ENCODE results near the gene LZTS2.

Gene LZTS2

DNA sequence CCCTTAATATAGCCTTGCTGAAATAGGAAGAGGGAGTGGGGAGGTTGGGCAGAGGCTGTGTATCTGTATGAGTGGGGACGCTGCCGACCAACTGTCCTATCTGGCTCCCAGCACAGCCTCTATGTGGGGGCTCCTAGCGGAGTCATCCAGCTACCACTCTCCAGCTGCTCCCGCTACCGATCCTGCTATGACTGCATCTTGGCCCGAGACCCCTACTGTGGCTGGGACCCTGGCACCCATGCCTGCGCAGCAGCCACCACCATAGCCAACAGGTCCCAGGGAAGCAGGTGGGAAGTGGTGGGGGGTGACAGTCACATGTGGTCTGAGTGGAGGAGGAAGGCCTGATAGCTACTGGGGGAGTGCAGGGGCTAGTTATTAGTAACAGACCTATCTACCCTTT lies 18.9 kb upstream of the LZTS2 start:
- no peaks in the 10 kb centered on the region for H3K36me3 ChIP-seq (ENCODE audit: insufficient read depth, low read length)
- no peaks in the 10 kb centered on the region for H3K9me3 ChIP-seq (ENCODE audit: insufficient read depth, low read depth, low read length)
- no peaks in the 10 kb centered on the region for H3K9me2 ChIP-seq (replicated peaks; ENCODE audit: low read depth, low read length)

DNA sequence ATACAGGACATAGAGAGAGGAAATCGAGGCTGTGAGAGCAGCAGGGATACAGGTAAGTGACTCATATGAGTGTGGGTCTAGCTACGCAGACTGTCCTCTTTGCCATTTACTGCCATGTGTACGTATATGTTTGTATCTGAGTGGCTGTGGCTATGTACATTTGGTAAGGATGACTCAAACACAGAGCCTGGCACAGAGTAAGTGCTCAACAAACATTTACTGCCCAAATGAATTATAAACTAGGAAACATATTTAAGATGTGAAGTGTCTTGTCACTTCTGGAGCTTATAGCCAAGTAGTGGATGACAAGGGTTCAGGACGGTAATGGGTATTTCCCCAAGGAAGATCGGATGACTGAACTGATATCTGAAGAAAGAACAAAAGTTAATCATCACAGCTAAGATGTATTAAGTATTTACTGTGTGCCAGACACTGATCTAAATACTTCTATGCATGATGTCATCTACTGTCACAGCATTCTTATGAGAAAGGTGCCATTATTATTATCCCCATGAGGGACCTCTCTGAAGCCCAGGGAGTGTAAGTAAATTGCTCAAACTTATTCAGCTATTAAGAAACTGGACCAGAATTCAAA lies 18.3 kb upstream of the LZTS2 start:
- Histone ChIP-seq H3K27me3 (ENCODE audit: insufficient read depth, low read length, poor library complexity, severe bottlenecking) (no peaks in the 10 kb centered on the region), H3K9me2 (replicated peaks; ENCODE audit: low read depth, low read length) (no peaks in the 10 kb centered on the region), H3K4me1 (ENCODE audit: insufficient read depth, low read length, poor library complexity, severe bottlenecking) (peaks cover 11% of the 10 kb centered on the region), H3K79me2 (ENCODE audit: insufficient read depth, low read length) (peaks cover 10% of the 10 kb centered on the region), H2AFZ (ENCODE audit: low read length) (no peak overlapping the region), H3K36me3 (ENCODE audit: insufficient read depth, low read length) (no peaks in the 10 kb centered on the region), H3K4me2 (ENCODE audit: low read depth, low read length, poor library complexity, severe bottlenecking) (no peak overlapping the region), H3K9ac (ENCODE audit: low read depth, low read length, poor library complexity, severe bottlenecking) (no peak overlapping the region), H3K4me3 (ENCODE audit: low read length, poor library complexity, severe bottlenecking) (no peak overlapping the region), H4K20me1 (ENCODE audit: insufficient read depth, low read length, poor library complexity, severe bottlenecking) (peaks cover 5% of the 10 kb centered on the region), H3F3A (ENCODE audit: low read depth) (no peaks in the 10 kb centered on the region), H3K9me3 (ENCODE audit: insufficient read depth, low read depth, low read length) (no peaks in the 10 kb centered on the region)
- TF ChIP-seq, protein P1, sequence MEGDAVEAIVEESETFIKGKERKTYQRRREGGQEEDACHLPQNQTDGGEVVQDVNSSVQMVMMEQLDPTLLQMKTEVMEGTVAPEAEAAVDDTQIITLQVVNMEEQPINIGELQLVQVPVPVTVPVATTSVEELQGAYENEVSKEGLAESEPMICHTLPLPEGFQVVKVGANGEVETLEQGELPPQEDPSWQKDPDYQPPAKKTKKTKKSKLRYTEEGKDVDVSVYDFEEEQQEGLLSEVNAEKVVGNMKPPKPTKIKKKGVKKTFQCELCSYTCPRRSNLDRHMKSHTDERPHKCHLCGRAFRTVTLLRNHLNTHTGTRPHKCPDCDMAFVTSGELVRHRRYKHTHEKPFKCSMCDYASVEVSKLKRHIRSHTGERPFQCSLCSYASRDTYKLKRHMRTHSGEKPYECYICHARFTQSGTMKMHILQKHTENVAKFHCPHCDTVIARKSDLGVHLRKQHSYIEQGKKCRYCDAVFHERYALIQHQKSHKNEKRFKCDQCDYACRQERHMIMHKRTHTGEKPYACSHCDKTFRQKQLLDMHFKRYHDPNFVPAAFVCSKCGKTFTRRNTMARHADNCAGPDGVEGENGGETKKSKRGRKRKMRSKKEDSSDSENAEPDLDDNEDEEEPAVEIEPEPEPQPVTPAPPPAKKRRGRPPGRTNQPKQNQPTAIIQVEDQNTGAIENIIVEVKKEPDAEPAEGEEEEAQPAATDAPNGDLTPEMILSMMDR (conservative IDR thresholded peaks at IDR 0.05; ENCODE audit: low read length), result no peak
- no peak for TF ChIP-seq EZH2phosphoT487 (IDR thresholded peaks at IDR 0.05; ENCODE audit: borderline replicate concordance)

More for the DNA sequence above, 18.9 kb upstream of the LZTS2 start:
- Histone ChIP-seq H3K27me3 (ENCODE audit: insufficient read depth, low read length, poor library complexity, severe bottlenecking) (no peaks in the 10 kb centered on the region), H3K79me2 (ENCODE audit: insufficient read depth, low read length) (peaks cover 4% of the 10 kb centered on the region; the same call in 1 of the 2 replicates), H3K4me3 (ENCODE audit: low read length, poor library complexity, severe bottlenecking) (no peak overlapping the region), H2AFZ (ENCODE audit: low read length) (no peak overlapping the region), H3K9ac (ENCODE audit: low read depth, low read length, poor library complexity, severe bottlenecking) (no peak overlapping the region), H3F3A (ENCODE audit: low read depth) (no peaks in the 10 kb centered on the region), H3K4me1 (ENCODE audit: insufficient read depth, low read length, poor library complexity, severe bottlenecking) (peaks cover 5% of the 10 kb centered on the region), H3K4me2 (ENCODE audit: low read depth, low read length, poor library complexity, severe bottlenecking) (no peak overlapping the region), H4K20me1 (ENCODE audit: insufficient read depth, low read length, poor library complexity, severe bottlenecking) (no peaks in the 10 kb centered on the region)
- TF ChIP-seq, protein P1 (conservative IDR thresholded peaks at IDR 0.05; ENCODE audit: low read length), result no peak
- TF ChIP-seq EZH2phosphoT487 (IDR thresholded peaks at IDR 0.05; ENCODE audit: borderline replicate concordance), result no peak

DNA sequence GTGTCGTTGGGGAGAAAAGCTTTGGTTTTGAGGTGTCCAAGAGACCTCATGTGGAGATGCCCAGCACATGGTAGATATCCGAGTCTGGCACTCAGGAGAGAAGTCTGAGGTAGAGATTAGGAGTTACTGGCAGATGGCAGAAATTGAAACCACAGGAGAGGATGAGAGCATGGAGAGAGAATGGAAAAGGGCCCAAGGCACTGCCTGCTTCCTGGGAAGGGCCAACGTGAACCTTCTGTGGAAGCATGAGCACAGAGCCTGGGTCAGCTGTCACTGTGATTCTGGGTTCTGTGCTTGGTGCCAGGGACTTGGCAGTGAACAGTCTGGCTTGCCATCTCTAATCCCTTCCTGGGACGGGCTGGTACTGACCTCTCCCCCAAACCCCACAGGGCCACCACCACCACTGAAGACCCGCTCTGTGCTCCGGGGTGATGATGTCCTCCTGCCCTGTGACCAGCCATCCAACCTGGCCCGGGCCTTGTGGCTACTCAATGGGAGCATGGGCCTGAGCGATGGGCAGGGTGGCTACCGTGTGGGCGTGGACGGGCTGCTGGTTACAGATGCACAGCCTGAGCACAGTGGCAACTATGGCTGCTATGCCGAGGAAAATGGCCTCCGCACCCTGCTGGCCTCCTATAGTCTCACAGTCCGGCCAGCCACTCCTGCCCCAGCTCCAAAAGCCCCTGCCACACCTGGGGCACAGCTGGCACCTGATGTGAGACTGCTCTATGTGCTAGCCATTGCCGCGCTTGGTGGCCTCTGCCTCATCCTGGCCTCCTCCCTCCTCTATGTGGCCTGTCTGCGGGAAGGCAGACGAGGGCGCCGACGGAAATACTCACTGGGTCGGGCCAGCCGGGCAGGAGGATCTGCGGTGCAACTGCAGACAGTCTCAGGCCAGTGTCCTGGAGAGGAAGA lies 16.4 kb upstream of the LZTS2 start:
- TF ChIP-seq, protein P1 (conservative IDR thresholded peaks at IDR 0.05; ENCODE audit: low read length), result no peak
- no peak for TF ChIP-seq EZH2phosphoT487 (IDR thresholded peaks at IDR 0.05; ENCODE audit: borderline replicate concordance)
- no peaks in the 10 kb centered on the region for H3K9me2 ChIP-seq (replicated peaks; ENCODE audit: low read depth, low read length)
- H3K4me2 ChIP-seq (ENCODE audit: low read depth, low read length, poor library complexity, severe bottlenecking), result no peak overlapping the region
- no peak overlapping the region for H2AFZ ChIP-seq (ENCODE audit: low read length)
- no peaks in the 10 kb centered on the region for H3K27me3 ChIP-seq (ENCODE audit: insufficient read depth, low read length, poor library complexity, severe bottlenecking)
- H3F3A ChIP-seq (ENCODE audit: low read depth), result no peaks in the 10 kb centered on the region
- H3K4me3 ChIP-seq (ENCODE audit: low read length, poor library complexity, severe bottlenecking), result no peak overlapping the region
- H3K4me1 ChIP-seq (ENCODE audit: insufficient read depth, low read length, poor library complexity, severe bottlenecking), result peaks cover 17% of the 10 kb centered on the region
- H3K79me2 ChIP-seq (ENCODE audit: insufficient read depth, low read length), result peaks cover 29% of the 10 kb centered on the region
- no peak overlapping the region for H3K9ac ChIP-seq (ENCODE audit: low read depth, low read length, poor library complexity, severe bottlenecking)
- H3K36me3 ChIP-seq (ENCODE audit: insufficient read depth, low read length), result no peaks in the 10 kb centered on the region
- peaks cover 15% of the 10 kb centered on the region for H4K20me1 ChIP-seq (ENCODE audit: insufficient read depth, low read length, poor library complexity, severe bottlenecking)
- no peaks in the 10 kb centered on the region for H3K9me3 ChIP-seq (ENCODE audit: insufficient read depth, low read depth, low read length)
